OCI-LY1 (cell line): ENCODE data around the gene PRTG.

Experiments
- EZH2 ChIP-seq: fragments of 200-600 bp; sonication (generic), shearing (Covaris generic); IDR thresholded peaks from 2 replicates; pipeline ENCODE4 v1.8.0; 2017; ENCODE audit warnings: borderline replicate concordance, mixed run types, mild to moderate bottlenecking, antibody characterized with exemption, low read length, moderate library complexity, mixed read lengths
- TF ChIP-seq, protein P1 (sequence below): fragments of 200-600 bp; sonication (generic), shearing (Covaris generic); IDR thresholded peaks from 2 replicates; pipeline ENCODE4 v1.5.1; 2017; ENCODE audit warnings: mild to moderate bottlenecking, antibody characterized with exemption, low read length, moderate library complexity, mixed read lengths

- no peak for TF ChIP-seq EZH2
- TF ChIP-seq, protein P1, sequence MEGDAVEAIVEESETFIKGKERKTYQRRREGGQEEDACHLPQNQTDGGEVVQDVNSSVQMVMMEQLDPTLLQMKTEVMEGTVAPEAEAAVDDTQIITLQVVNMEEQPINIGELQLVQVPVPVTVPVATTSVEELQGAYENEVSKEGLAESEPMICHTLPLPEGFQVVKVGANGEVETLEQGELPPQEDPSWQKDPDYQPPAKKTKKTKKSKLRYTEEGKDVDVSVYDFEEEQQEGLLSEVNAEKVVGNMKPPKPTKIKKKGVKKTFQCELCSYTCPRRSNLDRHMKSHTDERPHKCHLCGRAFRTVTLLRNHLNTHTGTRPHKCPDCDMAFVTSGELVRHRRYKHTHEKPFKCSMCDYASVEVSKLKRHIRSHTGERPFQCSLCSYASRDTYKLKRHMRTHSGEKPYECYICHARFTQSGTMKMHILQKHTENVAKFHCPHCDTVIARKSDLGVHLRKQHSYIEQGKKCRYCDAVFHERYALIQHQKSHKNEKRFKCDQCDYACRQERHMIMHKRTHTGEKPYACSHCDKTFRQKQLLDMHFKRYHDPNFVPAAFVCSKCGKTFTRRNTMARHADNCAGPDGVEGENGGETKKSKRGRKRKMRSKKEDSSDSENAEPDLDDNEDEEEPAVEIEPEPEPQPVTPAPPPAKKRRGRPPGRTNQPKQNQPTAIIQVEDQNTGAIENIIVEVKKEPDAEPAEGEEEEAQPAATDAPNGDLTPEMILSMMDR = no peak
Measured at GRCh38 chr15:55734641-55735040, 8.3 kb downstream of the PRTG start.
